Hippocampal formation (tissue), 2 donors: ENCODE results near the gene ADAMTS14.
"Not testable (repeated sequence)": the region's sequence is repeated elsewhere in the genome, so short reads cannot be mapped to it uniquely, and the experiment has no call there.

Source experiments
- DNase-seq, 2 donors: peaks; one replicate each; lab custom pipeline; 2025; lab: John Stamatoyannopoulos, UW

ADAMTS14 gene

DNA sequence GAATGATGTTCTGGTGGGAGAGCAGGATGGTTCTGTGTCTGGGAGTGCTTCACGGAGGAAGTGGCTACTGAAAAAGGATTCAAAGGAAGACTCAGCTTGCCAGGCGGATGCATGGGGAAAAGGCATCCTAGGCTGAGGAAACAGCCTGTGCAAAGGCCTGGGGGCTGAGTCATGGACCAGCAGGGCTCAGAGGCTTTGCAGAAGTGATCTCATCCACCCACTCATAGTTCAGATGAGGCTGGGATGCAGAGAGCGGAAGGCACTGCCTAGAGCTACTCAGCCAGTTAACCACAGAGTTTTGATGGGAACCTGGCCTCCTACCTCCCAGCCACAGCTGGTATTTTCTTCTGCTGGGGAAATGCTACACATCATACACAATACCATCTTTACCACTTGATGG lies 15.8 kb upstream of the ADAMTS14 start:
- no peak for DNase-seq

GRCh38 chr10:70657041-70657440 lies 15.3 kb upstream of the ADAMTS14 start:
- DNase-seq: no peak

DNA sequence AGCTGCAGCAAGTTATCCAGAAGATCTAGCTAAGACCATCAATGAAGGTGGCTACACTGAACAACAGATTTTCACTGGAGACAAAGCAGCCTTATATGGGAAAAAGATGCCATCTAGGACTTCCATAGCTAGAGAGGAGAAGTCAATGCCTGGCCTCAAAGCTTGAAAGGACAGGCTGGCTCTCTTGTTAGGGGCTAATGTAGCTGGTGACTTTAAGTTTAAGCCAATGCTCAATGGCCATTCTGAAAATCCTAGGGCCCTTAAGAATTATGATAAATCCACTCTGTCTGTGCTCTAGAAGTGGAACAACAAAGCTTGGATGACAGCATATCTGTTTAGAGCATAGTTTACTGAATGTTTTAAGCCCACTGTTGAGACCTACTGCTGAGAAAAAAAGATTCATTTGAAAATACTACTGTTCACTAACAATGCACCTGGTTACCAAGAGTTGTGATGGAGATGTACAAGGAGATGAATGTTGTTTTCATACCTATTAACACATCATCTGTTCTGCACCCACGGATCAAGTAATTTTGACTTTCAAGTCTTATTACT lies 13.6 kb upstream of the ADAMTS14 start:
- no peak for DNase-seq

DNA sequence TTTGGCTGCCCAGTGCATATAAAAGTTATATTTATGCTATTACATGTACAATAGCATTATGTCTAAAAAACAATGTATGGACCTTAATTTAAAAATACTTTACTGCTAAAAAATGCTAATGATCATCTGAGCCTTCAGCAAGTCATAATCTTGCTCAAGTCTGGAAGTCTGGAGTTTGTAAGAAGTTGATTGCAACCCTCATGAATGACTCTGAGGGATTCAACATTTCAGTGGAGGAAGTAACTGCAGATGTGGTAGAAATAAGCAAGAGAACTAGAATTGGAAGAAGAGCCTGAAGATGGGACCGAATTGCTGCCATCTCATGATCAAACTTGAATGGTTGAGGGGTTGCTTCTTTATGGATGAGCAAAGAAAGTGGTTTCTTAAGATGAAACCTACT lies 13.0 kb upstream of the ADAMTS14 start:
- DNase-seq: no peak

DNA sequence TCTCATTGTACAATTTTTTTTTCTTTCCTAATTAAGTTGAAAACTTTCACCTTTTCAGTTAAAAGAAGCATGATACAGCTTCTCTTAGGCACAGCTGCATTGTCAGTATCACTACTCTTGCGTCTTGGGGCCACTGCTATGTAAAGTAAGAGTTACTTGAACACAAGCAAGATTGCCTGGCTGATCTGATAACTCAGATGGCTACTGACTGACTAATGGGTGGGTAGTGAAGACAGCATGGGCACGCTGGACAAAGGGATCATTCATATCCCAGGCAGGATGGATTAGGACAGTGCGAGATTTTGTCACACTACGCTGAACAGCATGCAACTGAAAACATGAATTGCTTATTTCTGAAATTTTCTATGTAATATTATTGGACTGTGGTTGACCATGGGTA lies 11.6 kb upstream of the ADAMTS14 start:
- peak; percentile 22 to 78 for DNase-seq

- DNase-seq: no peak
Measured at GRCh38 chr10:70661623-70662361, 10.5 kb upstream of the ADAMTS14 start.

GRCh38 chr10:70662362-70663220 lies 9.7 kb upstream of the ADAMTS14 start:
- no peak for DNase-seq

DNA sequence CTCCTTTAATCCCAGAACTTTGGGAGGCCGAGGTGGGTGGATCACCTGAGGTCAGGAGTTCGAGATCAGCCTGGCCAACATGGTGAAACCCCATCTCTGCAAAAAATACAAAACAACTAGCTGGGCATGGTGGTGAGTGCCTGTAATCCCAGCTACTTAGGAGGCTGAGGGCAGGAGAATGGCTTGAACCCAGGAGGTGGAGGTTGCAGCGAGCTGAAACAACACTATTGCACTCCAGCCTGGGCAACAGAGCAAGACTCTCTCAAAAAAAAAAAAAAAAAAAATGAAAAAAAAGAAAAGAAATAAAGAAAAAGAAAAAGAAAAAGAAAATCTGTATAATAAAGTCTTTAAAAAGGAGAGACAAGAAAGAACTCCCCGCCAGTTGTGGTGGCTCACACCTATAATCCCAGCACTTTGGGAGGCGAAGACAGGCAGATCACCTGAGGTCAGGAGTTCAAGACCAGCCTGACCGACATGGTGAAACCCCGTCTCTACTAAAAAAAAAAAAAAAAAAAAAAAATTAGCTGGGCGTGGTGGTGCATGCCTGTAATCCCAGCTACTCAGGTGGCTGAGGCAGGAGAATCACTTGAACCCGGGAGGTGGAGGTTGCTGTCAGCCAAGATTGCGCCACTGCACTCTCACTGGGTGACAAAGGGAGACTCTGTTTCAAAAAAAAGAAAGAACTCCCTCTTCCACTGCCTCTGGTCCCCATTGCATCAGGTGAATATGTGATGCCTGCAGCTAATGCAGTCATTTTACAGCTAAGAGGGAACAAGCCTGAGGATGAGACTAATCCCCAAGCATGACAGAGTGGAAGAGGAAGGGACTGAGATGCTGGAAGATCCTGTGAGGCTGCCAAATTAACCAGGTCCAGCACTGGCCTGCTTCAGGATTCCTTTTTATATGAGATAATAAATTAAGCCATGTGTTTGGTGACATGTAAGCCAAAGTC lies 8.6 kb upstream of the ADAMTS14 start:
- DNase-seq: peak in 1 of 2 donors; percentile 13

DNA sequence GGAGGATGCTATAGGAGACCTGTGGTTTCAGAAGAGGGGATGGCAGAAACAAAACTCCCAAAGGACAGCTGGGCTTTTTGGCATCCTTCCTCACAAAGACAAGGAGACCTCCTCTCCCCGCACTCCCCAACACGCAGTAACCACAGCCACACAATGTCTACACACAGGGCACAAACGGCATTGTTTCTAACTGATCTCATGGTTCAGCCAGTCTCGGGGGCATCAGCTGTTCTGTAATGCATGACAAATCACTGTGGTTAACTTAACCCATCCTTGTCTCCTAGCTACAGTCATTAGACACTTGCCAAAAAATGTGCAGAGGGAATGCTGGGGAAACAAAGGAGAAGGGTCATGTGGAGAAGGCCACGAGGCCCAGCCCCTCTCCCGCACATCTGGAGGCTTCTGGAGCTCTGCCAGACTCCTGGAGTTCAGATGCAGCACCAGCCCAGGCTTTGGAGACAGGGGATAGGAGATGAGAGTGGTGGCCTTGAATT lies 7.6 kb upstream of the ADAMTS14 start:
- peak; percentile 86 to 87 for DNase-seq

DNA sequence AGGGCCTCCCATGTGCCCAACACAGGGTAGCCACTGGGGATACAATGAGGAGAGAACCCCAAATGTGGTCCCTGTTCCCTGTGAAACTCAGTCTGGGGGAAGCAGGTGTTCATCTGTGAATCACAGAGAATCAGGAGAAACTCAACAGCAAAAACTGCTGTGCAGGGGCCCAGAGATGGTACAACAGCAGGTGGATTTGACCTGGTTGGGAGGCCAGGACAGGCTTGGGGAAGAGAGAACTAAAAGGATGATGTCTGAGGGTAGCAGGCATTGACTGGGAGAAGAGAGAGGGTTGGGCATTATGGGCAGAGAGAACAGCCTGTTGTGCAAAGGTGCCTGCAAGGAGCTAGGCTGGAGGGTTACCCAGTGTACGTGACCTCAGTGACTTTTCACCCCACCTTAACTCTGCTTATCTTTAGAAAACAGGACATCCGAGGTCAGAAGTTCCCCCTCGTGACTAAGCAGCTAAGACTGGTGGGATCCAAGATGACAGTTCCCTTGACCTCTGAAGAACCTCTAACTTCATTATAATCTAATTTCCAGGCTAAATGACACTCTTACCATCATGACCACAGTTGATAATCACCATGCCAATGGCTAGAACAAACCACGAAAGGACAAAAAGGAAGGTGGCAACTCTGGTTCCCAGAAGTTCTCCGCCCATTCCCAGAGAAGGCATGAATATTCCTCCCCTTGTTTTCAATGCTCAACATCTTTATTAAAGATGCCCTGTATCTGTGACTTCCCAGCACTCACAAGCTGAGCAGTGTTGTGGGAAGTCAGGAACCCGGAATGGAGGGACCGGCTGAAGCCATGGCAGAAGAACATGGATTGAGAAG lies 5.1 kb upstream of the ADAMTS14 start:
- DNase-seq: no peak

DNA sequence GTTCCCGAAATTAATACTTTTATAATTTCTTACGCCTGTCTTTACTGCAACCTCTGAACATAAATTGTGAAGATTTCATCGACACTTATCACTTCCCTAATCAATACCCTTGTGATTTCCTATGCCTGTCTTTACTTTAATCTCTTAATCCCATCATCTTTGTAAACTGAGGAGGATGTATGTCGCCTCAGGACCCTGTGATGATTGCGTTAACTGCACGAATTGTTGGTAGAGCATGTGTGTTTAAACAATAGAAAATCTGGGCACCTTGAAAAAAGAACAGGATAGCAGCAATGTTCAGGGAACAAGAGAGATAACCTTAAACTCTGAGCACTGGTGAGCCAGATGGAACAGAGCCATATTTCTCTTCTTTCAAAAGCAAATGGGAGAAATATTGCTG lies 4.5 kb upstream of the ADAMTS14 start:
- not testable (repeated sequence) for DNase-seq

GRCh38 chr10:70668454-70668970 lies 3.8 kb upstream of the ADAMTS14 start:
- no peak for DNase-seq

GRCh38 chr10:70669015-70669414 lies 3.3 kb upstream of the ADAMTS14 start:
- DNase-seq: no peak

DNA sequence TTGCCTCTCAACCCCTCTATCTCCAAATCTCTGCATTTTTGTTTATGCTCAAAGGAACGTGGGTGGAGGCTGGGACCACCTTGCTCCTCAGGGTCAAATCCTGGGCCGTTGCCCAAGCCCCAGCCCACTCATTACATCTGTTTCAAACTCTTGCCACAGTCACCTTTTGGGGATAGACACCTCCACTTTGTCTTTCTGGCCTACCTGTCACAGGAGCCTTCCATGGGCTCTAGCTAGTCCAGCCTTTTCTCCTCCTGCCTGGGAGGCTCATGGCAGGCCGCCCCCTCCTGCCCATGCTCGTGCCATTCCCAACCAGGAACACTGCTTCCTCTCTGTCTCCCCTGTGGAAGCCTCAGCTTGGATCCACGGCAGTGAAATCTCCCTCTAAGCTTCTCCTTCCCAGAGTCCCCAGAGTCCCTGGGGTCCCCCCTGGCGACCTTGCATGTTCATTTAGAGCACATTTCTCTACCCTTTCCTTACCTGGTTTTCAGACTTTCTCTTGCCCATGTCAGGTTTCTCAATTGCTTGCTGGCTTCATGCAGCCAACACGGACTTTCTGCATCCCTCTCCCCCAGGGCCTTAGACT lies 2.5 kb upstream of the ADAMTS14 start:
- no peak for DNase-seq

GRCh38 chr10:70671619-70672164 lies 614 bp upstream of the ADAMTS14 start:
- no peak for DNase-seq

- no peak for DNase-seq
Measured at GRCh38 chr10:70673043-70673928, 980 bp downstream of the ADAMTS14 start.

DNA sequence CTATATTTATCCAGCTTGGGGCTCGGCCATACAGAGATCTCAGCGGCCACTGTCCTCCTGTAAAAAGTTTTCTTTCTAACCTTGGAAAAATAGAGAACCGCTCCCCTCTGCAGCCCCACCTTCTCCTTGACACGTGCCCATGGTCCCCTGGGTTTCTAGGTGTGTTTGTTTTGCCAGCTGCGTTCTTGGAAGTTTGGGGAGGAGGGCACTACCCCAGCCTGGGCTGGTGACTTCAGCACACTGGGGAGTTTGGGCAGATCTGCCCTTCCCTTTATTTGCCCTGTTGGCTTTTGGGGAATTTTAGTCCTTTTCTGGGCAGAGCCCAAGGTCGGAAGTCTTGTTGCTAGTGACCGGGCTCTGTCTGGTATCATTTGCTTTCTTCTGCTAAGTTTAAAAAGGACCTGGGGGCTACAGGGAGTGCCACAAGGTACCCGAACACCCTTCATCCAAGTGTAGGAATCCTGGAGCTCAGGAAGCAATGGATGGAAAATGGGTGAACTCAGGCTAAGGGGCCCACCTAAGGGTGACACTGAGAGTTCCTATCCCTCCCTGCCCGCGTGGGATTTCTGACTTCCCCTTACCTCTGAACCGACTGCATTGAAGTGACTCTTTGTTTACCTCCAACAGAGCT lies 1.7 kb downstream of the ADAMTS14 start:
- DNase-seq: no peak
